Glomerular endothelial cell (primary cell): ENCODE results near the gene MCM9. TPM values are rescaled to one million over a fixed set of nuclear protein-coding genes. Genes with fewer than 3 reads are reported as not detected.
"Not testable (repeated sequence)": the region's sequence is repeated elsewhere in the genome, so short reads cannot be mapped to it uniquely, and the experiment has no call there.

Experiments
- DNase-seq: peaks from one replicate; pipeline ENCODE4 v3.0.0-alpha.2; 2011; ENCODE audit warnings: low read depth, low spot score; ENCODE audit errors: extremely low read depth
- total RNA-seq: library from RNA; depleted of rRNA; stranded (reverse); fragments of >200 nt; gene quantifications from 2 replicates; pipeline ENCODE4 v1.2.3, GENCODE V29; 2015

The MCM9 gene
- total RNA-seq, 1 donor from 2014 or later, result 12.8 TPM

DNA sequence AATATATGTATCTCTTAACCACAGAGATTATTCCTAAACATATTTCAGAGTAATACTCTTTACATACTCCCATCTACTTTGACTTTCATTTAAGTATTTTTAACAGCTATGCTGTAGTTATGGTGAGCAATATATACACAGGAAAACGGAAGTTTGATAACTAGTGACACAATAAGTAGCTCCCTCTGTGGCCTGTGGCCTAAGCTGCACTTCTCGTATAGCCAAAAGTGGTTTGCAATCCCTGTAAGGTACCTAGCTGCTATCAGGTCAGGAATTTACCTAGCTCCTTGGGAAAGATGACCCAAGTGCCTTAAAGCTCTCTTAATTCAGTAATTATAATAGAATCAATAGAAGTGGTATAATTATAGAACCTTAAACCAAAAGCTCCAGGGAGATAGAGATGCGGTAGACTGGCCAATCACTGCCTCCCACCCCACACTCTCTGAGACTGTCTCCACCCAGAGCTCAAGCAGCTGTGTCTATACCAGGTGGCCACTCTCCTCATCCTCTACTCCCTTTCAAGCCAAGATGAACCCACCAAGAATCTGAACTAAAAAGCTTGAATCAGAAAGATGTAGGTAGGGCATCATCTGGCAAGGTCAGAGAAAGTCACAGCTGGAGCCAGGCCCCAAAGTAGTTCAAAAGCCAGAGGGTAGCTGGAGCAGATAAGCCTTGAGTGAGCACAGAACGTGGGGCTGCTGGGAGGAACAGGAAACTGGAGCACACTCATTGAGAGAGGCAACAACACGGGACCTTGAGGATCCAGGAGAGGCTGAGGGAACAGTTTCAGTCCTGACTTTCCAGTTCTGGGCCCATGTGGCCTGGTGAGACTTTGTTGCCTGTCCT is 125.9 kb downstream of the MCM9 start:
- no peak for DNase-seq

DNA sequence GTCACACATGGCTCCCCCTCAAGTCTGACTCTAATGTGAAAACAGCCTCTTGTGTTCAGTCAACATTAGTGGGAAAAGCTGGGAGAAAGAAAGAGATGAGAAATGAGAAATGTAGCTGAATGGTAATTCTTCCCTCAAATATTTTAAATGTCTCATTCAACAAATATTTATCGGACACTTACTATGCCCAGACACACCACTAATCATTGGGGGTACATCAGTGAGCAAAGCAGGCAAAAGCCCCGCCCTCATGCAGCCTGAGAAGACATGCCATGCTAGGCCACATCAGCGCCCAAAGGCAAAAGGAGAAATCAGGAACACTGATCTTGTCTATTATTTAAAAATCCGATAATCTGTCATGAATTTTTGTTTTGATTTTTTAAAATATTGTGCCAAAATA is 130.9 kb downstream of the MCM9 start:
- DNase-seq, result no peak

DNA sequence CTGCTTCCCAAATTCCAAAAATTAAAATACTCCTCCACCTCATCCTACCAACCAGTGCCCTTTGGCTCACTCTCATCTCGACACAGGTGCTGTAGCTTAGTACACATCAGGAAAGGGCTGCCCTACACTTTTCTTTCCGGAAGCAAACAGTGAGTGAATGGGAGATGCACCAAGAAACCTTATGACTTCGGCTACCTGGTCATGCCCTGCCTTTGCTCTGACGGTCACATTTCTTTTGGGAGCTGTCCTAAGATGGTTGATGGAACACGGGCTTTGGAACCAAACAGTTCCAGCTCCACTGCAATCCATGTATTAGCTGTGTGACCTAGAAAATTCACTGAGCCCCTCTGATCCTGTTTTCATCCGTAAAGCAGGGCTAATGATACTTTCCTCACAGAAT is 133.7 kb downstream of the MCM9 start:
- no peak for DNase-seq

DNA sequence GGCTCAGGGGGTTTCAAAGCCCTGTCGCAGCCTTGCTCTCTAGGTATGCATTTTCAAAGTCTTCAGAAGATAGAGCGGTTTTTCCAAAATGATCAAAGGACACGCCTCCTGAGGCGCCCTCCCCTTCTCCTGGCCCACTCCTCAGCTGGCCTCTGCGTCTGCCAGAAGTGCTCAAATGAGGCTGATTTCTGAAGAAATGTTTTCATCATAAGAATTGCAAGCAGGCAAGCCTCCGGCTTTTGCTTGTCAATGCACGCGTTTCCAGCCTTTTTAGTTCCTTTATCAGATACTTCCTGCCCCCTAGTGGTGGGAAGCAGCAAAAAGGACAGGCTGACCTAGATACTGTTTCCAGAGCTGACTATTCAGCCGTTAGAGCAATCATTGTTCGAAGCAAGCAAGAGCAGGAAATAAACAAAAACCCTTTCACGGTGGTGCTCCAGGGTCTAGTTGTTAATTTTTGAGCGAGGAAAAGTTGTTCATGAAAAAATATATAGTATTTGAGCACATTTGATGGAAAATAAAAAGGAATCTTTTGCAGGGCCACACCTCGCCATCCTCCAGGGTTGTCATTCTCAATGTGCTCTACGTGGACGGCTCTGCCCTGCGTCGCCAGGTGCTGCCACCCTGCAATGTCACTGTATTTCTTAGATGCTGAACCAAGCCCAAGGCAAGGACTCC is 134.4 kb downstream of the MCM9 start:
- peak; percentile 70 for DNase-seq

DNA sequence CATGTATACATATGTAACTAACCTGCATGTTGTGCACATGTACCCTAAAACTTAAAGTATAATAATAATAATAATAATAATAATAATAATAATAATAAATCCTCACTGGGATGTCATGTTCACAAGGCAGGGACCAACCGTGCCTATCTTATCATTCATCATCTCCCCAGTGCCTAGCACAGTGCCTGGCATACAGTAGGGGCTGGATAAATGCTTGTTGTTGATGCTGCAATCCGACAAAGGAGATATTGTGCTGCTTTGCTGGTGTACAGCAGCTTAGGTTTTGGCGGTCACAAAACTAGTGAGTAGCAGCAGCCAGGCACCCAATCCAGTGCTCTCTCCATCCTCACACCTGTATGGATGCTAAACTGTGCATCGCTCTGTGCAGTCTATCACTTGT is 135.1 kb downstream of the MCM9 start:
- no peak for DNase-seq

DNA sequence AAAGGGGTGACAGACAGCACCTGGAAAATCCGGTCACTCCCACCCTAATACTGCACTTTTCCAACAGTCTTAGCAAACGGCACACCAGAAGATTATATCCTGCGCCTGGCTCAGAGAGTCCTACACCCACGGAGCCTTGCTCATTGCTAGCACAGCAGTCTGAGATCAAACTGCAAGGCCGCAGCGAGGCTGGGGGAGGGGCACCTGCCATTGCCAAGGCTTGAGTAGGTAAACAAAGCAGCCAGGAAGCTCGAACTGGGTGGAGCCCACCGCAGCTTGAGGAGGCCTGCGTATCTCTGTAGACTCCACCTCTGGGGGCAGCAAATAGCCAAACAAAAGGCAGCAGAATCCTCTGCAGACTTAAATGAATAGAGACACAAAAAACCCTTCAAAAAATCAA is 138.4 kb downstream of the MCM9 start:
- DNase-seq, result not testable (repeated sequence)

DNA sequence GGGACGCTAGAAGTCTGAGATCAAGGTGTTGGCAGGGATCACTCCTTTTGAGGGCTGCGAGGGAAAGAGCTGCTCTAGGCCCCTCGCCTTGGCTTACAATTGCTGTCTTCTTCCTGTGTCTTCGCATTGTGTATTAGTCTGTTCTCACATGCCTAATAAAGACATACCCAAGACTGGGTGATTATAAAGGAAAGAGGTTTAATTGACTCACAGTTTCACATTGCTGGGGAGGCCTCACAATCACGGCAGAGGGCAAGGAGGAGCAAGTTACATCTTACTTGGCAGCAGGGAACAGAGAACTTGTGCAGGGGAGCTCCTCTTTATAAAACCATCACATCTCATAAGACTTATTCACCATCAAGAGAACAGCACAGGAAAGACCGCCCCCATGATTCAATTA is 143.5 kb downstream of the MCM9 start:
- no peak for DNase-seq

DNA sequence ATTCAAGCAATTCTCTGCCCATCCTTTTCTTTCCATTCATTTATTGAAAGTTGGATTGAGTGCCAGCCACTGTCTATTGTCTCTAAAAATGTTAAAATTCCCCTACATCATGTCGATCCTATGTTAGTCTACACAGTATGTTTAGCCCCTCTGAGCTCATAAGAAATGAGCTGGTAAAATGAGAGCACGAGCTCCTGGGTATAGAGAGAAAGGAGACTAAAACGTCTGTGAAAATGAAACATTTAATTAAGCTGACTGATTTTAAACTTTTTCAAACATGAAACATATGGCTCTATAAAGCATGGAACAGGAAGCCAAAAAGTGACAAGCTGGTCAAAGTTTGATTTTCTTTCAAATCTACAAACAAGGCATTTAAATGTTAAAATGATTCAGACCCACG is 145.0 kb downstream of the MCM9 start:
- no peak for DNase-seq

DNA sequence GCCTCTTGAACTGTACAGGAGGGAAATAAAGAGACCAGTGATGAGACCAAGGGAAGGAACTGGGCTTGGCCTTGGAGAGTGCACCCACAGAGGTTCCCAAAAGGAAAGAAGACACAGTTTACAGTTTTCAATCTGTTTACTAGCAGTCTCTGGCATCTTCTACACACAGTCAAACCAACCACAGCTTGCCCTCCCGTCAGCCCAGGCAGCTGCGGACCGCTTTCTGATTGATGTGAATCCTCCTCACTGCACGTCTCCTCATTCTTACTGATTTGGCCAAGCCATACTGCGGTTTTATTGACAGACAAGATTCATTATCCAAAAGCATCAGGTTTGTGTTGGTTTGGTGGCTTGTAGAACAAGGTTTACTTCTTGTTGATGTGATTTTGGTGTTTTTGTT is 145.5 kb downstream of the MCM9 start:
- DNase-seq, result no peak

DNA sequence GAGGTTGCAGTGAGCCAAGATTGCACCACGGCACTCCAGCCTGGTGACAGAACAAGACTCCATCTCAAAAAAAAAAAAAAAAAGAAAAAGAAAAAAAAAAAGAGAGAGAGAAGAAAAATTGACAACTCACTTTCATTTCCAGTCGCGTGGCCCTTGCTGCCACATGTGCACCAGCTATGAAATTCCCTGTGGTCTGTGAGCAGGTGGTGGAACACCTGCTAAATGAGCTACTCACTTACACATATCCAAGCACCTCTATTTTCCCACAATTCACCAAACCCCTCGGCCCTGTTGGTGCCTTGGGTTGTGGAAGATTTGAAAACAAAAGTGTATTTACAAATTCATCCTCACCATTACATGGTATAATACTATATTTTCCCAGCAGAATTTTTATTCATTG is 146.3 kb downstream of the MCM9 start:
- no peak for DNase-seq

DNA sequence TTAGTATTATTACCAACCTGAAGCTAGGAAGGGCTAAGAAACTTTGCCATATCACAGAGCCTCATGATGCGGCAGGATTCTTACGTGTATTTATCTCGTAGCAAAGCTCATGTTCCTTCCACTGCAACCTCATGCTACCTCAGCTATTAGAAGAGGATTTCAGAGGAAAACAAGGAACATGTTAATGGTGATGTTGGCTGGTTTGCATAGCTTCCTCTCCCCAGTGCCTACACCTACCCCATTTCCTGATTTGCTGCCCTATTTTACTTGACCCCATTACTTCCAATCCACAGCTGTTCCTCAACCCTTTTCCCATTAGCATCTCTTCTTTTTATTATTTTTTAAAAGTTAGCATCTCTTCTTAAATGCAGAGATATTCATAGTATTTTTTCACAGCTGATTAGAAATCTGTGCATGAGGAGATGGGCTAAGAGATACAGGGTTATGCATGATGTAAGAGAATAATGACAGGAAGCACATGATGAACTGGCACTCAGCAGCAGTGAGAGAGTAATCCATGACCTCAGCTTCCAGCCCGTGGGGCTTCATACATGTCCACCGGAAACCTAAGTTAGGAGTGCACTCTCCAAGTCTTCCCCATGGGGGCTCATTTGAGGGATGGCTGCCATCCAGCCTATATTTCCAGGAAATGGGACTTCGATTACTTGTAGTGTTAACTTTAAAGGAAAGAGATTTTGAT is 147.1 kb downstream of the MCM9 start:
- DNase-seq, result no peak

DNA sequence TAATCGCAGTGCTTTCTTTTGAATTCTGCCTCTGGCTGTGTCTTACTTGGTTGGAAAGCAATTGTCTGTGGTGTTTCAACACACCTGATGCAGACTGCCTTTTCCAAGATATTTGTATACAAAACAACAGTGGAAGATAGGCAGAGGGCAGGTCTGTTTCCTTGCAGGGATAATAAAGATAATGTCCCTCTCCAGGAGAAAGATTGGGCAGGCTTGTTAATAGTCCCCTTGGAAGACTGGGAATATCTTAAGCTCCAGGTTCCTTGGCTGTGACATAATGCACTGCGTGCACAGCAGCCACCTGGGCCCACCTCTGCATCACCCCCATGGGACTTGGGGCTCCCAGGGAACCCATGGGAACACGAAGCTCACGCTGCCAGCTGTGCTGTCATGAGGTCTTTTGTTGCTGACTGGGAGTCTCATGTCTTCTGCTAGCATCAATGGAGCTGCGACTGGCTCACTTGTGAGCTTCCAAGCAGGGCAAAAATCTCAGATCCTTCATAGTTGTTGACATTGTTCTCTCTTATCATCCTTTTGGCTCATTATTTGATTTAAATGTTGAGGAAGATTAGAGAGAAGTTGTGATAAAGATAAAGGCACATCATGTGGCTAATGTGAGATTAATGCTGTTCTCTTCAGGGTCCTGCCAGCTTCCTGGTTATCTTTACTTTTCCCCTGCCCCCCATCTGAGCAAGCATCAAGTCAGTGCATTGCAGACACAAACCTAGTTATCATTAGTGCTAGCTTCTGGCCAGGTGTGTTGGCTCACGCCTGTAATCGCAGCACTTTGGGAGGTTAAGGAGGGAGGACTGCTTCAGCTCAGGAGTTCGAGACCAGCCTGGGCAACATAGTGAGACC is 148.1 kb downstream of the MCM9 start:
- DNase-seq, result no peak

DNA sequence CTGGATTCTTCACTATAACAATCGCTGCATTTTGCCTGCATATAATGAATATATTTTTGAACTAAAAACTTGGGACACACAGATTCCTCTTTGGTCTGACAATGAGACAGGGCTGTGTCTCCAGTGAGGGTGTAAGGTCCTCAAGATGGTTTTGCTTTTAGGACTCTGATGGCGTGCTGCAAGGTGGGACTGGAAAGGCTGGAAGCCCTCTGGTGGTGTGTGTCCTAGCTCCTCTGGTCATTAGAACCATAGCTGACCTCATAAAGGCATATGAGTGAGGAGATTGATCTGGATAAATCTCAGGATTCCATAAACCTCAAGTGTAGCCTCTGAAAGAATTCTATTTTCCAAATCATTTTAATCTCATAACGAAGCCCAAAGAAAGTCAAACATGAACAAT is 149.4 kb downstream of the MCM9 start:
- DNase-seq, result no peak

DNA sequence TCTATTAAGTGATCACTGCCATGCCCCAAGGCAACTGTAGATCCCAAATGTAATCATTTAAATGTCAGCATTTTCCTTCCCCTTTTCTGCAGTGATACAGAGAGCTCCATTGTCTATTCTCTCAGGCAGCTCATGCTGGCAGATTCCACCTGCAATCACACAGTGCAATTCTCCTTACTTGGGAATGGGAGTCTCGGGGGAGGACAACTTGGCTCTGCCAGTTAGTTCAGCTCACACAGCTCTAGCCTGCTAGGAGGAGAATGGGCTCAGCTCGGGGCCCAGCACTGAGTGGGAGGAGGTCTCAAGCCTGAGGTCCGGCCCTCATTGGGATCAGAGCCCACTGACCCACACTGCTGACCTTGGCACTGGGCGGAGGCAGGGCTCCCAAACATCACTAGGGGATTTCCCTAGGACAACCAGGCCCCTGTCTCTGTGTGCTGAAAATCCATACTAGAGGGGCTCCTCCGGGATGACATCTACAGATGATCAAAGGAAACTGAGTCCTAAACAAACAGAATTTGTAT is 150.3 kb downstream of the MCM9 start:
- DNase-seq, result no peak

DNA sequence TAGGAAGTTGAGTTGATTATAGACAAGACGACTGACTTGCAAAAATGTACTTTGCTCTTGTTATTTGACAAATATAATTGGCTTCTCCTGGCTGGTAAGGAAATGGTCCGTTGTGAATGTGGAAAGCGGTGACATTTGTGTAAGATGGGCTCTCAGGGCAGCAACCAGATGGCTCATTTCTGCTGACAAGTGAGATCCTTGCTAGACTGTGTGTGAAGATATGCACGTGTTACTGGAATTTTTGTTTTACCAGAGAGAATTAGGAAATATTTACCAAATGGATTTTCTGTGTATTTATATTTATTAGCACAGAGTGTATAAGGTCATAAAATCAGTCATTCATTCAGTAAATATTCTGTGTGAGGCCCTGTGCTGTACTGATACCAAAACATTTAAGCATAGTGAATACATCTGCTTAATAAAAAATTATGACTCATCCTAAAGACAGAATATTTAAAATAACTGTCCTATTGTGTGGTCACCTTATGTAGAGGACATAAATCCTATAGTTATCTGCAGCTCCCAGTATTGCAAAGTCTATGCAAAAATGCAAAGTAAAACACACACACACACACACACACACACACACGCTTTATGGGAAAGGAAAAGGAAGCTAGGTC is 150.9 kb downstream of the MCM9 start:
- no peak for DNase-seq

DNA sequence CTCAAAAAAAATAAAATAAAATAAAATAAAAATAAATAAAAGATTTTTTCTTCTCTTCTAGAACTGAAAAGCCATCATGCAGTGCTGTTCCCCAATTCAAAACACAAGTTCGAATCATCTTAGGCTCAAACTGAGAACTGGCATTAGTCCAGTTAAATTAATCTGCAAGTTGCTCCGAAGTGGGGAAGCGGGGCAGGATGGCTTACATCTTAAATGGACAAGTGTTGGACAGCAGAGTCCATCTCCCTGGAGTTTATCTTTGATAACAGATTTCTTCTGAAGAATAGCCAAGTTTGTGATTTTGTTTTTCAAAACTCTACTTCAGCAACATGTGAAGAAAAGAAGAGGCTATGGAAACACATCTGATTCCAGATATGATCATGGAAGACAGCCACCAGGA is 152.3 kb downstream of the MCM9 start:
- no peak for DNase-seq

DNA sequence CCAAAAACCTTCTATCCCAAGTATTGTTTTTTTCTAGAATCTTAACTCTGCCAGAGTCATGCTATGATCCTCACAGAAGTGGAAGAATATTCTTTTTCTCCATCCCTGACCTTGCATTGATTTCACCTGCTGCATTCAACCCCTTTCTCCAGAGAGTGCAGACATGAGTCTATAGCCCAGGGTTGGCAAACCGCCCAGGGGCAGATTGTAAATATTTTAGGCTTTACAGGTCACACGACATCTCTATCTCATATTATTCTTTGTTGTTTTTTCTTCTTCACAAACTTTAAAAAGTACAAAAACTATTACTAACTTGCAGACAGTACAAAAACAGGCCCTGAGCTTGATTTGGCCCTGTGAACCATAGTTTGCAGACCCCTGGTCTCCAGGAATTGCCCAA is 153.1 kb downstream of the MCM9 start:
- DNase-seq, result no peak

DNA sequence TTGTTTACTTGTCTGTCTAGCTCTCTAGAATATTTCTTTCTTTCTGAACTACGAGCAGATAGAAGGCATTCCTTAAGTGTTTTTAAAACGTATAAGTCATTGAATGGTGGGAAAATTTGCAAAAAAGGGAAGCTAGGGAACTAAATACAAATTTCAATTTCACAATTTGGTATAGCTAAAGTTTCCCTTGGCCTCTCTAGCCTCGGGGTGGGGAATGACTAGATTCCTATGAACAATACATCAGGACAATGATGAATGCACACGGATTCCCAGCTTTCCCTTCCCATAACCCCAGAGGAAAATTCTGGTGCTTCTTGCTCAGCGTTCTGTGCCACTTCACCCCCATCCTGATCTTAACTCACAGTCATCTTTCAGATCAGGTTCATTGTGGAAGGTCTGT is 154.3 kb downstream of the MCM9 start:
- DNase-seq, result no peak

DNA sequence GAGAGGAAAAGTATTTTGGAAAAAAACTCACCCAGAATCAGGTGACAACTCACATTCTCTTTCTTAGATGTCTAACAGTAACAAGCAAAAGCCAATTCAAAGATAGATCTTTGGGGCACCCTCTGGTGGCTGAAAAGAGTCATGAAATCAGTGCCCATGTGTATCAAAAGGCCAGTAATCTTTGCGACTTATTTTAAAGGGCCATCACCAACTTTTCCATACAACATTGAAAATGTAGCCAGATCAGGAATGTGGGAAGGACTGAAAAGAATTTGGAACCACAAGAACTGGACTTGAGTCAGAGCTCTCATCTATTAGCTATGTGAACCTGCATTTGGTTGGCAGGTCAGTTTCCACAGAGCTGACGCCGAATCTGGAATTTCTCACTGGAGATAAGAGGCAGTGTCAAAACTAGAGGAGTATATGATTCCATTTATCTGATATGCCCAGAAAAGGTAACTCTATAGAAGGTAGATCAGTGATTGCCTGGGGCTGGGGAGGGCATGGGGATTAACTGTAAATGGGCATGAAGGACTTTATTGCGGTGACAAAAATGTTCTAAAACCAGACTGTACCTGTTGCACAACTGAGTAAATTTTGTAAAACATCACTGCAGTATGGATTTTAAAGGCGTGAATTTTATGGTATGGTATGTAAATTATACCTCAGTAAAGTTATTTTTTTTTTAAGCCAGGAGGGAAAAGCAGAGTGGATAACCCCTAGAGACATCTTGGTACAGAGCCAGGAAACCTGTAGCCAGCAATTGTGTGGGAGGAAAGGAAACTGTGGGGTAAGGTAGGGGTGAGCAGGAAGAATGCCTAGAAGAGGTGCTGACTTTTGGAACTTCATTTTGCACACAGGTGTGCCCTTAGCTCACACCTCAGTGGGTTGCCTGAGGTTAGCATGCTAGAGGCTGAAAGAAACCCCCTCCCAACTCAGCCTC is 158.1 kb downstream of the MCM9 start:
- DNase-seq, result peak; percentile 61
